ENCODE data around the gene DNAAF3.

Gene DNAAF3

DNA sequence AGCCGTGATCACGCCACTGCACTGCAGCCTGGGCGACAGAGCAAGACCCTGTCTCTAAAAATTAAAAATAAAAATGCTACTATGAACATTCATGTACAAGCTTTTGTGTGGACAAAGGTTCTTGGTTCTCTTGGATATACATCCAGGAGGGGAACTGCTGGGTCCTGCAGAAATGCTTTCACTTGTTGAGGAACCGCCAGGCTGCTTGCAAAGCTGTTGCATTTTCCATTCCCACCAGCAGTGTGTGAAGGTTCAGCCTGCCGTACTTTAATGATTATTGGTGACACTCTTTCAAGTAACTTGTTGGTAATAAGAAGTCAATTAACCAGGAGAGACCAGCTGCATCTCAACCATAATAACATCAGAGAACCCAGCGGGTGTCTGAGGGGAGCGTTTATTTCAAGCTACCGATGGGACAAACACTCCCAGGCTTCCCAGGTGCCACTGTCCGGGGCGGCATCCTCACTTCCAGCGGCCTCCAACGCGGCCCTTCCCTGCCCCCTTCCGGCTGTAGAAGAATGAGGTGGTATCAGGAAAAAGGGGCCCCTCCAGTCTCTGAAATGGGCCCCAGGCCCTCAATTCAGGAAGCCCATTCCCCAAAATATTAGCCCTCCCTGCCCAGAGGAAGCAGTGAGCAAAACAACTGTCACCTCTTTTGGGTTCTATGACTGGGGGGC is 33.8 kb downstream of the DNAAF3 start:
- H3K4me2 ChIP-seq (ENCODE audit: low read length): peak overlapping the region; percentile 60
- H3K4me1 ChIP-seq (ENCODE audit: low read length): peaks cover 36% of the 10 kb centered on the region

DNA sequence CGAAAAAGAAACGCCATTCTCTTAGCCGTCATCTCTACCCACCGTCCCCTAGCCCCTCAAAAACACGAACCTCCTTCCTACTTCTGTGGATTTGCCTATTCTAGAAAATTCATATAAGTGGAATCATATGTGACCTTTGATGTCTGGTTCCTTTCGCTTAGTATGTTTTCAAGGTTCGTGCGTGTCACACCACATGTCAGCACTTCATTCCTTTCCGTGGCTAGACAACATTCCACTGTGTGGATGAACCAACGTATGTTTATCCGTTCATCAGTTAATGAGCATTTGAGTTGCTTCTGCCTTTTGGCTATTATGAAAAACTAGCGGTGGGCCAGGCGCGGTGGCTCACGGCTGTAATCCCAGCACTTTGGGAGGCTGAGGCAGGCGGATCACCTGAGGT is 35.0 kb downstream of the DNAAF3 start:
- no peaks in the 10 kb centered on the region for H4K20me1 ChIP-seq (ENCODE audit: insufficient read depth, low read length)
- H3K9me3 ChIP-seq (ENCODE audit: insufficient read depth, low read length): no peaks in the 10 kb centered on the region
- H3K9ac ChIP-seq (ENCODE audit: low read length): no peak overlapping the region
- H3K4me1 ChIP-seq (ENCODE audit: low read length): peaks cover 36% of the 10 kb centered on the region
- H3K36me3 ChIP-seq (replicated peaks; ENCODE audit: low read depth, low read length): no peaks in the 10 kb centered on the region
- H3K4me2 ChIP-seq (ENCODE audit: low read length): no peak overlapping the region
- H2AFZ ChIP-seq (ENCODE audit: low read depth, low read length): no peak overlapping the region
- H3K27me3 ChIP-seq (ENCODE audit: low read depth, low read length): peaks cover 18% of the 10 kb centered on the region
- no peak for TF ChIP-seq EZH2phosphoT487 (IDR thresholded peaks at IDR 0.05; ENCODE audit: low read depth)
- TF ChIP-seq, protein P1, sequence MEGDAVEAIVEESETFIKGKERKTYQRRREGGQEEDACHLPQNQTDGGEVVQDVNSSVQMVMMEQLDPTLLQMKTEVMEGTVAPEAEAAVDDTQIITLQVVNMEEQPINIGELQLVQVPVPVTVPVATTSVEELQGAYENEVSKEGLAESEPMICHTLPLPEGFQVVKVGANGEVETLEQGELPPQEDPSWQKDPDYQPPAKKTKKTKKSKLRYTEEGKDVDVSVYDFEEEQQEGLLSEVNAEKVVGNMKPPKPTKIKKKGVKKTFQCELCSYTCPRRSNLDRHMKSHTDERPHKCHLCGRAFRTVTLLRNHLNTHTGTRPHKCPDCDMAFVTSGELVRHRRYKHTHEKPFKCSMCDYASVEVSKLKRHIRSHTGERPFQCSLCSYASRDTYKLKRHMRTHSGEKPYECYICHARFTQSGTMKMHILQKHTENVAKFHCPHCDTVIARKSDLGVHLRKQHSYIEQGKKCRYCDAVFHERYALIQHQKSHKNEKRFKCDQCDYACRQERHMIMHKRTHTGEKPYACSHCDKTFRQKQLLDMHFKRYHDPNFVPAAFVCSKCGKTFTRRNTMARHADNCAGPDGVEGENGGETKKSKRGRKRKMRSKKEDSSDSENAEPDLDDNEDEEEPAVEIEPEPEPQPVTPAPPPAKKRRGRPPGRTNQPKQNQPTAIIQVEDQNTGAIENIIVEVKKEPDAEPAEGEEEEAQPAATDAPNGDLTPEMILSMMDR (IDR thresholded peaks at IDR 0.05; ENCODE audit: low read depth, low read length): no peak
- no peaks in the 10 kb centered on the region for H3K79me2 ChIP-seq (ENCODE audit: low read length)
- H3K27ac ChIP-seq (ENCODE audit: low read length): no peak overlapping the region
- no peak overlapping the region for H3K4me3 ChIP-seq (ENCODE audit: low read length)

More for the DNA sequence above, 33.8 kb downstream of the DNAAF3 start:
- no peaks in the 10 kb centered on the region for H4K20me1 ChIP-seq (ENCODE audit: insufficient read depth, low read length)
- H2AFZ ChIP-seq (ENCODE audit: low read depth, low read length): peak overlapping the region; percentile 50
- no peaks in the 10 kb centered on the region for H3K36me3 ChIP-seq (replicated peaks; ENCODE audit: low read depth, low read length)
- H3K9me3 ChIP-seq (ENCODE audit: insufficient read depth, low read length): no peaks in the 10 kb centered on the region
- H3K4me3 ChIP-seq (ENCODE audit: low read length): peak overlapping the region; percentile 67
- H3K27me3 ChIP-seq (ENCODE audit: low read depth, low read length): peaks cover 20% of the 10 kb centered on the region
- TF ChIP-seq EZH2phosphoT487 (IDR thresholded peaks at IDR 0.05; ENCODE audit: low read depth): no peak
- TF ChIP-seq, protein P1 (IDR thresholded peaks at IDR 0.05; ENCODE audit: low read depth, low read length): peak; percentile 66
- H3K27ac ChIP-seq (ENCODE audit: low read length): no peak overlapping the region
- H3K79me2 ChIP-seq (ENCODE audit: low read length): no peaks in the 10 kb centered on the region
- peak overlapping the region; percentile 50 for H3K9ac ChIP-seq (ENCODE audit: low read length)

DNA sequence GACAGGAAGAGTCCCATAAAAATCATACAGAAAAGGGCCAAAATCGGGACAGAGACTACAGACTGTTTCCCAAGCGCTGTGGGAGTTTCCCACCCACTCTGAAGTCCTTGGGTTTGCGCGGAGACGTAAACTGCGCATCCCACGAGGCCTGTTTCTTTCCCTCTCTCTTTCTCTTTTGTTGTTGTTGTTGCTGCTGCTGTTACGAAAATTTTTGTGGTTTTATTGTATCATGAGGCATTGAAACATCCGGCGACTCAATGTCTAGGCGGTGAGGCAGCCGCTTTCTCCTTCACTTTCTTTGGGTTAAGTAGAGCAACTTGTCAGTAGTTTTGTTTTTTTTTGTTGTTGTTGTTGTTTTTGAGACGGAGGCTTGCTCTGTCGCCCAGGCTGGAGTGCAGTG is 47.4 kb downstream of the DNAAF3 start:
- peaks cover 5% of the 10 kb centered on the region for H3K27me3 ChIP-seq (ENCODE audit: low read depth, low read length)
- no peak overlapping the region for H2AFZ ChIP-seq (ENCODE audit: low read depth, low read length)
- H3K4me1 ChIP-seq (ENCODE audit: low read length): peaks cover 26% of the 10 kb centered on the region
- no peaks in the 10 kb centered on the region for H3K36me3 ChIP-seq (replicated peaks; ENCODE audit: low read depth, low read length)
- no peak overlapping the region for H3K4me3 ChIP-seq (ENCODE audit: low read length)
- TF ChIP-seq, protein P1 (IDR thresholded peaks at IDR 0.05; ENCODE audit: low read depth, low read length): no peak
- TF ChIP-seq EZH2phosphoT487 (IDR thresholded peaks at IDR 0.05; ENCODE audit: low read depth): no peak
- no peaks in the 10 kb centered on the region for H3K9me3 ChIP-seq (ENCODE audit: insufficient read depth, low read length)
- 0 out of 2 replicates have a peak overlapping the region, but pooled peaks have one; percentile 93 for H3K4me2 ChIP-seq (ENCODE audit: low read length)
- no peak overlapping the region for H3K27ac ChIP-seq (ENCODE audit: low read length)
- peaks cover 28% of the 10 kb centered on the region for H4K20me1 ChIP-seq (ENCODE audit: insufficient read depth, low read length)
- H3K79me2 ChIP-seq (ENCODE audit: low read length): peaks cover 38% of the 10 kb centered on the region
- no peak overlapping the region for H3K9ac ChIP-seq (ENCODE audit: low read length)

DNA sequence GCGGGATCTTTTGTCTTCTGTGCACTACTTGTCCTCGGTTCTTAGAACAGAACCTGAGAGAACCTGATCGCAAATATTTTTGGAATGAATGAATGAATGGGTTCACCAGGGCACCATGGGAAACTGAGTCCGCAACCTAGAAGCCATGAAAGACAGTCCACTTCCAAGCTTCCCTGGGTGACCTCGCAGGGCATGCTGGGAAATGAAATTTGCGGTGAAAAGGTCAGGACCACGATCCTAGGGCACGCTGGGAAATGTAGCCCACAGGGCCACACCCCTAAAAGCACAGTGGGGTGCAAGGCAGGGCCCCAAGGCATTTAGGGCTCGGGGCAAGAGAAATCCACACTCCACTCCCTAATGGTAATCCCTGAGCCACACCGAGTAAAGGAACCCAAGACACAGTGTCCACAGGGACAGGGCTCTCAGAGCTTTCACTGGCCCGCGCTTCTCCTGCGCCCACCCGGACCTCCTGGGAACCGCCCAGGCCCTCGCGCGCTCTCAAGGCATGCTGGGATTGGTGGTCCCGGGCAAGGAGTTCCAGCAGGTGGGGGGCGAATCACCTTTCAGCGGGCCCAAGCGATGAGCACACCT is 47.9 kb downstream of the DNAAF3 start:
- Histone ChIP-seq H3K4me3 (ENCODE audit: low read length) (peak overlapping the region; percentile 80), H3K9ac (ENCODE audit: low read length) (peak overlapping the region; percentile 77), H3K27me3 (ENCODE audit: low read depth, low read length) (no peaks in the 10 kb centered on the region), H3K9me3 (ENCODE audit: insufficient read depth, low read length) (no peaks in the 10 kb centered on the region), H3K36me3 (replicated peaks; ENCODE audit: low read depth, low read length) (no peaks in the 10 kb centered on the region), H3K4me2 (ENCODE audit: low read length) (peak overlapping the region; percentile 93), H2AFZ (ENCODE audit: low read depth, low read length) (no peak overlapping the region), H3K79me2 (ENCODE audit: low read length) (peaks cover 43% of the 10 kb centered on the region), H4K20me1 (ENCODE audit: insufficient read depth, low read length) (peaks cover 33% of the 10 kb centered on the region), H3K4me1 (ENCODE audit: low read length) (peaks cover 26% of the 10 kb centered on the region), H3K27ac (ENCODE audit: low read length) (no peak overlapping the region)
- TF ChIP-seq EZH2phosphoT487 (IDR thresholded peaks at IDR 0.05; ENCODE audit: low read depth): no peak
- TF ChIP-seq, protein P1 (IDR thresholded peaks at IDR 0.05; ENCODE audit: low read depth, low read length): no peak
